ENCODE data around the gene GCNT3.
"Not testable (repeated sequence)": the region's sequence is repeated elsewhere in the genome, so short reads cannot be mapped to it uniquely, and the experiment has no call there.

Gene GCNT3

DNA sequence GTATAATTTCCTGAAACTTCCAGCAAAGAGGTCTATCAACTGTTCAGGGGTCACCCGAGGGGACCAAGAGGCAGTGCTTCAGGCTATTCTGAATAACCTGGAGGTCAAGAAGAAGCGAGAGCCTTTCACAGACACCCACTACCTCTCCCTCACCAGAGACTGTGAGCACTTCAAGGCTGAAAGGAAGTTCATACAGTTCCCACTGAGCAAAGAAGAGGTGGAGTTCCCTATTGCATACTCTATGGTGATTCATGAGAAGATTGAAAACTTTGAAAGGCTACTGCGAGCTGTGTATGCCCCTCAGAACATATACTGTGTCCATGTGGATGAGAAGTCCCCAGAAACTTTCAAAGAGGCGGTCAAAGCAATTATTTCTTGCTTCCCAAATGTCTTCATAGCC is 6.8 kb downstream of the GCNT3 start:
- DNase-seq, result no peak

DNA sequence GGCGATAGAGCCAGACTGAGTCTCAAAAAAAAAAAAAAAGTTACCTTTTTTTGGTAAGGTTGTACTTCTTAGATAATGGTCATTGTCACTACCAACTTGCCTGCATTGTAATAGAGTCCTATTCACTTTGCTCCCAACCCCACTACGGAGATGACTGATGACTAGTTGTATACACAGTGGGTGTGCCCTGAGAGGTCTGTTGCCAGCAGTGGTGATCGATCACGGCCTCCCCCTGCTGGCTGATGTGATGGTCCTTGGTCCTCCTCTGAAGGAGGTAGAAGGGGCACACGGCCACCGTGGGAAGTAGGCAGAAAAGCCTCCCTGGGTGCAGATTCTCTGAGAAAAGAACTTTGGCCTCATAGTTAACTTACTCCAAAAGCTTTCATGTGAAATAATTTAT is 10.7 kb downstream of the GCNT3 start:
- peak; percentile 63 for DNase-seq

DNA sequence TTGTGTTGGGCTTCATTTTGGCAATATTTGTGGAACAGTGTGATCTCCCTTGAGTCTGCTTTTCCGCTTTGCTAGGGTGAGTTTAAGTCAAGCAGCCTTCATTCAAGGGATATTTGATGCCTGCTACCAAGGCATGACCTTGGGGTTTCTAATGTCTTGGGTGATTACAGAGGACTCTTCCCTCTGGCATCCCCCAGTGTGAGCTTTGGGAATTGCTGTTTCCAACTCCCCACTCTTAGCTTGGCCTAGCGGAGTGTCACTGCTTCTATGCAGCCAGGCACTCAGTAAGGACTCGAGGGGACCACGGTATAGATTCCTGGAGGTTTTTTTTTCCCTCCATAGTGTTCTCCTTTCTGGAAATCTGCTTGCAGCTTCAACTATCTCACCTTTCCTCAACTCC is 21.1 kb downstream of the GCNT3 start:
- no peak for DNase-seq

DNA sequence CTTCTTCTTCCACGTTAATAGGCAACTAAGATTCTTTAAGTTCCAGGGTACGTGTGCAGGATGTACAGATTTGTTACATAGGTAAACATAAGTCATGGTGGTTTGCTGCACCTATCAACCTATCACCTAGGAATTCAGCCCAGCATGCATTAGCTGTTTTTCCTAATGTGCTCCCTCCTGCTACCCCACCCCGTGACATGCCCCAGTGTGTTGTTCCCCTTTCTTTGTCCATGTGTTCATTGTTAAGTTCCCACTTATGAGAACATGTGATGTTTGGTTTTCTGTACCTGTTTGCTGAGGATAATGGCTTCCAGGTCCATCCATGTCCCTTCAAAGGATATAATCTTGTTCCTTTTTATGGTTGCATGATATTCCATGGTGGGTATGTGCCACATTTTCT is 24.6 kb downstream of the GCNT3 start:
- no peak for DNase-seq

DNA sequence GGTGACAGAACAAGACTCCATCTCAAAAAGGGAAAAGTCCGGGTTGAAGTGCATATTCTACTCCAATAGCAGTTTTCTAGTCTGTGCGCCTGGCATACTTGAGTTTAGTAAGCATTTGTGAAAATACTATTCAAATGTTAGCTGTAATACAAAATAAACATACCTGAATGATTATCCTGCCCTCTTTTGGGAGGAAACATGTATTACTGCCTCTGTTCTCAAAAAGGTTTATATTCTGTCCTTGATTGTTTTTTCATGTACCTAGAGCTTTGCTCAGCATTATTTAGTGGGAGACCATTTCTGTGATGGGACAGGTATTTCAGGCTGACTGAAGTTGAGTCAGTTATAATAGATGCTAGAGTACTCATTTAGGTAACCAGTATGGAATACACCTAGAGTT is 25.9 kb downstream of the GCNT3 start:
- not testable (repeated sequence) for DNase-seq

DNA sequence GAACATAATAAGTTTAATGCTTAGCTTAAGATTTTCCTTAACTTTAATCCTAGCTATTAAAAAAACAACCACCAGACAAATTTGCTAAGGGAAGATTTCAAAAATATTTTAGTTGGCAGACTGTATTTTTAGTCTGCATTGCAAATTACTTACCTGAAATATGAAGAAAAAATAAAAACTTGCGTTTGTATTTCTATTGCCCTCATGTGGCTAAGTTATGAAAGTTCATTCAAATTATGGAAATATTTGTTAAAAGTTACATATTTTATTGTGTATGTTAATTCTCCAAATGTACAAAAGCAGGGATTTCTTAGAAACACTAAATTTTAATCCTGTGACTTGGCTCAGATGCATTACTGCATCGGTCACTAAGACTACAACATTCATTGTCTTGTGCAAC is 30.8 kb downstream of the GCNT3 start:
- no peak for DNase-seq

DNA sequence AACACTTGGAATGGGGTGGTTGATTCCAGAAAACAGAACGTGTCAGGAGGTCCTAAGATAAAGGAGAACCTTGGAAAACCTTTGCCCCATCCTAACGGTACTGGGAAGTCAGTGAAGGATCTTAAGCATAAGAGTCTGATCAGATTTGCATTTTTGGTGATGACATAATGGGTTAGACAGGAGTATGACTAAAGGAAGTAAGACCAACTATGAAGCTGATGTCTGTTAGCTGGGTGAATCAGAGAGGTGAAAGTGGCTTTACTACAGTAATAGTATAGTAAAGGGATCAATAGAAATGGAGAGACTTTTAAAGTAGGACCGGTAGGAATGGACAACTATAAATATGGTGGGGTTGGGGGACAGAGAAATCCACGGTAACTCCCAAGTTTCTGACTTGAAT is 33.2 kb downstream of the GCNT3 start:
- DNase-seq, result no peak

DNA sequence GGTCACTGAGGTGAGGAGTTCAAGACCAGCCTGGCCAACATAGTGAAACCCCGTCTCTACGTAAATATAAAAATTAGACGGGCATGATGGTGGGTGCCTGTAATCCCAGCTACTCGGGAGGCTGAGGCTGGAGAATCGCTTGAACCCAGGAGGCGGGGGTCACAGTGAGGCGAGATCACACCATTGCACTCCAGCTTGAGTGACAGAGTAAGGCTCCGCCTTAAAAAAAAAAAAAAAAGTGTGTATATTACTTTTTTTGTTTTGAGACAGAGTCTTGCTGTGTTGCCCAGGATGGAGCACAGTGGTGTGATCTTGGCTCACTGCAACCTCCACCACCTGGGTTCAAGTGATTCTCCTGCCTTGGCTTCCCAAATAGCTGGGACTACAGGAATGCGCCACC is 34.2 kb downstream of the GCNT3 start:
- DNase-seq, result not testable (repeated sequence)

DNA sequence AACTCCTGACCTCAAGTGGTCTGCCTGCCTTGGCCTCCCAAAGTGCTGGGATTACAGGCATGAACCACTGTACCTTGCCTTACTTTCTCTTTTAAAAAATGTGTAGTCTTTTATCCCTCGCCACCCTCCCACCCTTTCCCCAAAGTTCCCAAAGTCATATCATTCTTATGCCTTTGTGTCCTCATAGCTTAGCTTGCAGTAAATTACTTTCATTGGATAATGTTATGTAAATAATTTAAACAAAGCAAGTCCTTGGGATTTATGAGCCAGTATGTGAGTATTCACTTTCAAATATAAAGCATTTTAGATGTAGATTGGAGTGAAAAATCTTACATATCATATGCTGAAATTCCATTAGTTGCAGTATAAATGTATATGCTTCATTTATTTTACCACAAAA is 34.7 kb downstream of the GCNT3 start:
- no peak for DNase-seq

DNA sequence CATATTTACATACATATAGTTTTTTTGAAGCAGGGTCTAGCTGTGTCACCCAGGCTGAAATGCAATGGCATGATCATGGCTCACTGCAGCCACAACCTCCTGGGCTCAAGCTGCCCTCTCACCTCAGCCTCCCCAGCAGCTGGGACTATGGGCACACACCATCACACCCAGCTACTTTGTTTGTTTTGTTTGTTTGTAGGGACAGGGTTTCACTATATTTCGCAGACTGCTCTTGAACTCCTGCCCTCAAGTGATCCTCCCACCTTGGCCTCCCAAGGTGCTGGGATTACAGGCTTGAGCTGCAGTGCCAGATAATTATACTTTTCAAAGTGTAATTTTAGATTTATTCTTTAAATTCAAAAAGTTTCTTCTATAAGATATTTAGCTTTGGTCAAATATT is 35.5 kb downstream of the GCNT3 start:
- DNase-seq, result no peak

DNA sequence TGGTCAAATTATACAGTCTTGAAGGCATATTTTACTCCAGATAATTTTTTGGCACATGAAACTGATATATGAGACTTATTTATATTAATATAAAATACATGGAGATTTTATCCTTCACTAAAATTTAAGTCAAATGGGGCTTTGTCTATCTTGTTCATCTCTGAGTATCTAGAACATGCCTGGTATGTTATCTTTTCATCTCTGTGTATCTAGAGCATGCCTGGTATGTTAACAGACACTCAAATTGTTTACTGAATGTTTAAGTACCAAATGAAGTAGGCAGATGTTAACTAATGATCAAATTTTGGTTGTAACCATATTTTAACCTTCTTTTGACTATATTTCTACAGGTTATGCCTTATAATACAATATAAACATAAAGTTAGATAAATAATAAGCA is 38.0 kb downstream of the GCNT3 start:
- DNase-seq, result no peak

DNA sequence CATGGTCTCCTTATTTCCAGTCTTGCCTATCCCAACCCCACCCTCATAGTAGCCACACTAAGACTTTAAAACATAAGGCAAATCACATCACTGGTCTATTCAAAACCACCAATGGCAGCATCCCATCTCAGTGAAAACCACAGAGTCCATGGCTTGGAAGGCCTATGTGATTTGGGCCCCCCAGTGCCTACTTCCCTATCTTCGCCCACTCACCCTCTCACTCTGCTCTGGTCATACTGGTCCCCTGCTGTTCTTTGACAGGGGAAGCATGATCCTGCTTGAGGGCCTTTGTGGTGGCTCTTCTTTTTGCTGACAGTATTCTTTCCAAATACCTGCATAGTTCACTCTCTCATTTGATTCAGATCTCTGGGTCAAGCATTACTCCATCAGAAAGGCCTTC is 42.5 kb downstream of the GCNT3 start:
- no peak for DNase-seq

DNA sequence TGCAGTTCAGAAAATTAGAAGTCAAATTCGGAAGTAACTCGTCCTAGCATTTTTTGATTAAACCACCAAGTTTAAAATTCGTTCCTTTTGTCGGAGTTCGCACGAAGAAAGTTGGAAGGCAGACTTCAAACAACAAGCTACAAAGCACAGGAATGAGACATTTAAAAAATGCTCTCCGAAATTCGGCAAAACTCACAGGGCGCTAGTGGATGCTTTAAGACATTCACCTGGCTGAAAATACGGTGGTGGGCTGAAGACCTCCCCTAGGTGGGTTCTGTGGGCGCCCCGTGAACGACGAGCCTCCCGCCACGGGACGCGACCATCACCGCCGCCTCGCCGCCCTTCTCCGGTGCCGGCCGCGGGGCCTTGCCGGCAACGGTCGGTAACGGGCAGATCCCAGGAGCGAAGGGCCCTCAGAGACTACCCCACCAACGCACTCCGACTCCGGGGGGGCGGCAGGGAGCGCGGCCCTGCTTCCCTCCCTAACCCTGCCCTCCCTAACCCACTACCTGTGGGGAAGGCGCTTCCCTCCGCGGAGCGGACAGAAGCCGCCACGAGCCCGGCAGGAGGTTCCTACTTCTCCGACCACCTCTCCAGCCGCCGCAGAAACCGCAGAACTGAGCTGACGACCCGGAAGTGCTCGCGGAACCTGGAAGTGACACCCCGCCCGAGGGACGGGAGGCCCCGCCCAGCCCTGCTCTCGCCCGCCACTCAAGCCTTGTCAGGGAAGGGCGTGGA is 45.5 kb downstream of the GCNT3 start, which contains the start of gene GTF2A2:
Gene GTF2A2, minus strand, starts transcription at position 619 of the 738 bp plus-strand sequence. CDS start 5,238 bp downstream, outside the sequence.
- DNase-seq, result peak; percentile 96

DNA sequence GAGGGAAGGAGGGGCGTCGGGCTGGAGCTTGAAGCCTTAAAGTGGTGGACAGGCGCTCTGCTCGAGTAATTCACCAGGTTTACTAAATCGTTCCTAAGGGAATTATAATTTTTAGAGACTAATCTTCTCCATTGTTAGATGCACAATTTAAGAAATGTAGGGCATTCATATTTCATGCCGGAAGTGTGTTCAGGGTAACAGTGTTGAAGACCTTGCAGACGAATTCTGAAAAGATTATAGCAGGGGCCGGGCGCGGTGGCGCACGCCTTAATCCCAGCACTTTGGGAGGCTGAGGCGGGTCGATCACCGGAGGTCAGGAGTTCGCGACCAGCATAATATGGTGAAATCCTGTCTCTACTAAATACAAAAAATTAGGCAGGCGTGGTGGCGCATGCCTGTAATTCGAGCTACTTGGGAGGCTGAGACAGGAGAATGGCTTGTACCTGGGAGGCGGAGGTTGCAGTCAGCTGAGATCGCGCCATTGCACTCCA is 46.1 kb downstream of the GCNT3 start:
- no peak for DNase-seq

DNA sequence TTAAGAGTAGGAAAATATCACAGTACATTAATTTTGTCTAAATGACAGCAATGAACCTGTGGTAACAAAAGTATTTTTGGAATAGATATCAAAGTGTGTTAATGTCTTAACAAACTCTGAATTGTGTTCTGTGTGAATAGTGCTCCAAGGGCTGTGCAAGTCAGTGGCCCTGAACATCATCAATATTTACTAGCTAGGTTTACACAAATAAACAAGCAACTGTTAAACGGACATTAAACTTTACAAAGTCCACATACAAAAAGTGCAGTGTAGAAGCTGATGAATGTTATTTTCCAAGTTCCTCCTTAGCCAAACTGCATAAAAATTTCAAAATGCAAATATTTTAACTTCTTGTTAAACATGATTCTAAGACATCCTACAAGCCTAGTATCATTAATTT is 47.8 kb downstream of the GCNT3 start:
- DNase-seq, result no peak

DNA sequence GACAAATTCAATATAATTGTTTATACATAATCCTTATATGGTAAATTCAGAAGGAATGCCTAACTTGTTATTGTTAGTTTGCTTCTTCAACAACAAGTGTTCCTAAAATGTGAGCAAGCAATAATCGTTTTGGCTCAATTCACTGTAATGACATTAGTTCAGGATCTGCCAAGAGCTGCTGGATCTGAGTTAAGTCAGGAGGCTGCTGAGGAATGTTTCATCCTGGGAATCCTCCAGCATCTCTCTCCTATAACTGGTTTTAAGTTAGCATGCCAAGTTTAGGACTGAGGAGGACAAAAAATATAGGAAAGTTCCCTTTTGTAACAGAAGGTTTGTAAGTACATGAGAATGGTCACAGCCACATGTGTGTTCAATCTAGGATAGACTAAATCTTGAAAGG is 50.7 kb downstream of the GCNT3 start:
- no peak for DNase-seq

DNA sequence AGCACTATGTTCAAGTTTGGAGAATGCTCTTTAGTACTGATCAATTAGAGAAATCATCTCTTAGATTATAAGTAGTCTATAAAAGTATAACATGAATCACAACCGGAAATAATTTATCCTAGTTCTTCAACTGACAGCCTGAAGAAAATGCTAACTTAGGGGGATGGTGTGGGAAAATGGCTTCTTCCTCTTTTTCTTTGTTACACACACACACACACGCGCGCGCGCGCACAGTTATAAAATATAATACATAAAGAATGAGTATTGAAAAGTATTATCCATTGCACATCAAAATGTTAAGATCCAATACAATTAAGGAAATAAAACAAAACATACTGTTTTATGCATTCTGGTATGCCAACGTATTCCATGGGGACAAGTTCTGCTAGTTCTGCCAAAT is 57.0 kb downstream of the GCNT3 start:
- no peak for DNase-seq

All from hematopoietic multipotent progenitor cell treated with erythropoietin and hydrocortisone succinate and interleukin-3 and kit ligand, for 8 days (in vitro differentiated cells).